HG03159 (cell line): Measurements from ENCODE around the gene TBC1D9.

Source experiments
- ATAC-seq: cut with Tn5 transposase; IDR thresholded peaks from one replicate; pipeline ENCODE4 v1.9.1; 2021; ENCODE audit warnings: mild to moderate bottlenecking, moderate library complexity; ENCODE audit not compliant: unreplicated experiment

Gene TBC1D9

GRCh38 chr4:140628016-140628415 lies 128.2 kb downstream of the TBC1D9 start:
- no peak for ATAC-seq

- no peak for ATAC-seq
Measured at GRCh38 chr4:140626661-140627376, 129.4 kb downstream of the TBC1D9 start.

- ATAC-seq = no peak
Measured at GRCh38 chr4:140622333-140622958, 133.7 kb downstream of the TBC1D9 start.

DNA sequence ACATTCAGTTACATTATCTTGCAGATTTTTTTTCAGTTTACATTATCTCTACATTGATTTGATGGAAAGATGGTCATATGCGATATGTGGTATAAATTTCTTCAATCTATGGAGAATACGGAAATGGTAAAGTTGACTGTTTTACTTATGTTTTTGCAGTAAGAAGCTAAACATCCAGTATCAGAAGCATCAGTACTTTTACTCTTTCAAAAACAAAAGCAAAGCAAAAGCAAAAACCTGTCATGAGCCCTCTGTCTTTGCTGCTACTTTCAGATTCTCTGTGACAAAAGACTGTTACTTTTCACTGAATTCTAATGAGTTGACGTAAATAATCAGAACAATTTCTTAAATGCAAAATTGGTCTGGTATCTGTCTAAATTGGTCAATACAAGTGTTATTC lies 135.0 kb downstream of the TBC1D9 start:
- ATAC-seq = no peak

DNA sequence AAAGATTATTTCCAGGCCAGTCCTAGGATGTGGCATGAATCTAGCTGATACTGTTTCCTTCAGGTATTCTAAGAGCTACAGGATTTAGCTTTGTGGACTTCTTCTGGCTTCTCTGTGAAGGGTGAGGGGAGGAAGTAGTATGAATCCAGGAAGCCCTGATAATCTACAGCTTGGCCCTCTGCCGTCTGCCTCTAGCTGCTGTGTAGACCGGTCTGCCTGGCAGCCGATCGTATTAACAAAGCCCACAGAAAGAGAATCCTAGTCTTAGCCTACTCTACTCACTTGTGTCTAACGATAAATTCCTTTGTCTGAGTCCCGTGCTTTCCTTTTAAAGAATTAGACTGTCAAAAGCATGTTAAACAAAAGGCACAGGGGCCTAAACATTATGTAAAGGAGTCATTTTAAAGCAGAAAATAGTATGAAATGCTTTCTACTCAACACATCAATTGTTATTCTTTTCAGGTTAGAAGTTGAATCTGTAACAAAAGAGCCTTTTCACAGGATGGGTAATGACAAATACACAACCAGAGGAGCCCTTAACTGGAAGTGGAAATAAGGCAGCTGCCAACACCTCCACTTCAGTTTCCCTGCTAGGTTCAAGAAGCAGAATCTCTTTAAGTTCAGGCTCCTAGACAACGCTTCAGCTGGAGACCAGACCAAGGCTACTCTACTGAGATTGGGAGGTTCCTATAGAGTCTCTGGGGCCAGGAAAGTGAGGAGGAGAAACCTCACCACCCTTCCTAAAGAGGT lies 138.5 kb downstream of the TBC1D9 start:
- no peak for ATAC-seq

DNA sequence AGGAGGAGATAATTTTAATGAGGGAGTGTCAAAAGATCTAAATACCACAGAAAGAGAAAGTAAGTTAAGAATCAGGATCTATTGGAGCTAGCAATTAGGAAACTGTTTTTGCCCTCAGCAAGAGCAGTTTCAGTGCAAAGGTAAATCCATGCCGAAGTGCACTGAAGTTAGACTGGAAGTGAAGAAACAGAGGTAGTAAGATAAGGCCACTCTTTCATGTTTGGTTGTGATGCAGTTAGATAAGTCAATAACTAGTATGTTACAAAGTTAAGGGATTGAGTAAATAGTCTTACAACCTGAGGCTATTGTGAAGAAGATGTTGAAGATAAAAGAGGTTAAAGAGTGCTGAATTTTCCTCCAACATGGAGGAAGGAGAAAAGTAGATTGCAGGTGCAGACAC lies 140.7 kb downstream of the TBC1D9 start:
- no peak for ATAC-seq

GRCh38 chr4:140612357-140612756 lies 143.8 kb downstream of the TBC1D9 start:
- no peak for ATAC-seq

DNA sequence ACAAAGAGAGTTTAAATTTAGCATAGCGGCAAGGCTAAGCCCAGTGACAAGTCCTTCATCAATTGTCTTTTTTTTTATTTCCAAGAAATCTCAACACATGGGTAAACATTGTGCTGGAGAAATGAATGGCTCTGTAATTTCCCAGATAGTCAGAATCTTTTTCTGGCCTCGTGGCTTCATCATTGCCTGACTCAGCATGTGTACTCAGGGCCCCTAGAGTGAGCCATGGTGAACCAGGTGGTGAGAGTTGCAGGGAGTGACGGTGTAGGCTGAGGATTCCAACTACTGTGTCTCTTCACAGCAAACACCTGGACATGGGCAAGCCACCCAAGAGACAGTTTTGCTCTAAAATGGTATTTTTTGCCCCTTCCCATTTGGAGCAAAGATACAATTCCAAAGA lies 144.3 kb downstream of the TBC1D9 start:
- ATAC-seq = no peak

DNA sequence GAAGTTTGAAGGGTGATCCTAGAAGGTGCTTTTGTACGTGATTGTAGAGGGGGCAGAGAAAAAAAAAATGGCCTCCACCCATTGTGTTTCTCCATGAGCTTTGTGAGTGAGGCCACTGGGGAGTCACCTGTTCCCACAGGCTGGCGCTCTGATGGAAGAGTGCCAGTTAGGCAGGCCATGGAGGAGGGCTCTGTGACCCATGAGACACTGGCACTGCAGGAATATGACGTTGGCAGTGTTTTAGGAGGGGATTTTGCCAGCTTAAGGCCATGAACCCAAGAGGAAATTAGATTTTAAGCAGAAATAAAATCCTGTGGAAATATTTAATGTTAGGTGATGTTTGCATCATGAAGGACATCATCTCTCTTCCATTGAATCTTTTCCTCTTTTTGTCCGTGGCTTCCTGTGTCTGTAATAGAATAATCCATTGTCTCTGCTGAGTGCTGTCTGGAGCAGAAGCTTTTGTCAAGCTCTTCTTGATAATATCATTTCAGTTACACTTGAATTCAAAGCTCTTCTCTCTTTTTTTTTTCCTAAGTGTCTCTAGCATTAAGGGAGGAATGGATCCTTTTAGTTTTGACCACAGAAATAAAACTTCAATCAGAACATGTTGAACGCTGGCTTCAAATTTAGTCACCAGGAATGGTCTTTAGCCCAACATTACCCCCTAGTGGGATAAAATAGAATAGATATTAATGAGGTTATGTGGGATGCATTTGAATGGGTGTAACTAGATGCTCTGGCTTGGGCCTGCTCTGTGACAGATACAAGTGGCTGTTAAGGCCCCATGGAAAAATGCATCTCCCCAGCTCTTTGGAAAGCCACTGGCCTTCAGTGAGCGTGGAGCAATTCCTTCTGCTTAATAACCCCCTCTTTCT lies 146.4 kb downstream of the TBC1D9 start:
- ATAC-seq = peak; percentile 84

- no peak for ATAC-seq
Measured at GRCh38 chr4:140607852-140608251, 148.3 kb downstream of the TBC1D9 start.

GRCh38 chr4:140604544-140604943 lies 151.6 kb downstream of the TBC1D9 start:
- ATAC-seq = no peak

DNA sequence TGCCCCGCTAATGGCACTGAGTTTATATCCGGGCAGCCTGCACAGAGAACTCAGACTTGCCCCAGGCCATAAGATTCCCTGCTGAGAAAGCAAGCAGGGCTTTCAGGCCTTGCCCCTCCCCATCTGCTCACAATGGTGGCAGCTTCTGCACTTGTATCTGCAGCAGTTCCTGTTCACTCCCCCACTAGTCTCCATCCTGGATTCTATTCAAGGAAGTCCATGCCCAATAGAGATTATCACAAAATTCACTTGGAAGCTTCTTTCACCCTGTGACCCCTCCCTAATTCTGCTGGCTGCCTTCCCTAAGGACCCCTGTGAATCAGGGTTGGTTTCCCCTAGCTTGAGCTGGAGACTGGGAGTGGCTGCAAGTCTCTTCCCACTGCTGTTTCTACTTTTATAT lies 152.9 kb downstream of the TBC1D9 start:
- ATAC-seq = no peak

GRCh38 chr4:140602714-140603113 lies 153.5 kb downstream of the TBC1D9 start:
- ATAC-seq = no peak

GRCh38 chr4:140600408-140600807 lies 155.8 kb downstream of the TBC1D9 start:
- ATAC-seq = no peak

DNA sequence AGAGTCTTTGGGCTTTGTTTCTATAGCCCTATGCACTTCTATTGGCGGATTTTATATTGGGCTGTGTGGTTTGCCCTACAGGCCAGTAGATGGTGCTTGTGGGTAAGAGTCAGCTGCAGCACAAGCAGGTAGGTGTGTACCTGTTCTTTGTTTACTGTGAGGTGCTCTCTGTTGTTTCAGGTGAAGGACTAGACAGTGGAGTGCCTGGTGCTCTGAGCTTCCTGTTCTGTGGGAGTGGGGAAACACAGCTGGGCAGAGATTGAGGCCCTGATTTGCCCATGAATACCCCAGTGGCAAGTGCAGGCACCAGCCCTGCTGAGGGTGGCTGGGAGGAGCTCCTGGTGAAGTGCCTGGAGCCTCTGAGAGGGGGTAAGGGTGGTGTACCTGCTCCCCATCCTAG lies 161.1 kb downstream of the TBC1D9 start:
- ATAC-seq = peak; percentile 94

GRCh38 chr4:140584439-140584838 lies 171.7 kb downstream of the TBC1D9 start:
- ATAC-seq = no peak

DNA sequence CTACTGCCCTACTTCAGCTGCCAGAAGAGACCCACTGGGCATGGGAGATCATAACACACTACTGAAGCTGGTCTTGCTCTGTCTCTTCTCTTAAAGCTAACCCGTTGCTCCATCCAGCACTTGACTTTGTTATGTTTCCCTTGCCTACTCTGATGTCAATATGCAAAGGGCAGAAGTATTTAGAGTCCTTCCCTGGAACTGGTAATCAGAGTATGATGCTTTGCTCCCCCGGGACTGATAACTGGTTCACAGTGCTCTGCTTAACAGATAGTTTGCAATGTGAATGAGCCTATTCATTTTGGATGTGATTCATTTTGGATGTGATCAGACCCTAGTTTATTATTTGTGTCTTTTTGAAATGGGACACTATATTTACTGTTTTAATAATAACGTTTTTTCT lies 175.1 kb downstream of the TBC1D9 start:
- no peak for ATAC-seq

- ATAC-seq = no peak
Measured at GRCh38 chr4:140579278-140579677, 176.9 kb downstream of the TBC1D9 start.

GRCh38 chr4:140575489-140575888 lies 180.7 kb downstream of the TBC1D9 start:
- ATAC-seq = no peak

- no peak for ATAC-seq
Measured at GRCh38 chr4:140571620-140572019, 184.6 kb downstream of the TBC1D9 start.
